BE2C (cell line): ENCODE results near the gene TMEM178B.

Experiments
- DNase-seq: peaks from one replicate; pipeline ENCODE4 v3.0.0-alpha.2; 2020
- H3K27me3 ChIP-seq: fragments of 250-450 bp; sonication (Bioruptor Pico); 2 replicates; pipeline ENCODE4 v1.5.1; 2020; ENCODE audit warnings: mild to moderate bottlenecking
- H3K36me3 ChIP-seq: fragments of 250-450 bp; sonication (Bioruptor Pico); 2 replicates; pipeline ENCODE4 v1.5.1; 2020; ENCODE audit warnings: mild to moderate bottlenecking
- H3K4me1 ChIP-seq: fragments of 250-450 bp; sonication (Bioruptor Pico); 2 replicates; pipeline ENCODE4 v1.5.1; 2020
- H3K4me3 ChIP-seq: 2 replicates; pipeline ENCODE4 v1.5.1; 2011; ENCODE audit warnings: low read depth, low read length
- H3K9me3 ChIP-seq: fragments of 250-450 bp; sonication (Bioruptor Pico); 2 replicates; pipeline ENCODE4 v1.5.1; 2020
- CTCF ChIP-seq: IDR thresholded peaks from 2 replicates; pipeline ENCODE4 v1.5.1; 2012; ENCODE audit warnings: mild to moderate bottlenecking, low read depth, low read length

TMEM178B gene

GRCh38 chr7:141203586-141203985 lies 129.7 kb downstream of the TMEM178B start:
- no peaks in the 10 kb centered on the region for H3K36me3 ChIP-seq
- peaks cover 11% of the 10 kb centered on the region for H3K4me1 ChIP-seq
- no peaks in the 10 kb centered on the region for H3K27me3 ChIP-seq
- H3K4me3 ChIP-seq, result no peak overlapping the region
- no peaks in the 10 kb centered on the region for H3K9me3 ChIP-seq
- no peak for DNase-seq
- no peak for TF ChIP-seq CTCF

GRCh38 chr7:141207661-141208060 lies 133.8 kb downstream of the TMEM178B start:
- Histone ChIP-seq H3K4me1 (peaks cover 10% of the 10 kb centered on the region), H3K4me3 (no peak overlapping the region), H3K27me3 (no peaks in the 10 kb centered on the region), H3K9me3 (no peaks in the 10 kb centered on the region), H3K36me3 (no peaks in the 10 kb centered on the region)
- no peak for TF ChIP-seq CTCF
- no peak for DNase-seq

- no peak for TF ChIP-seq CTCF
- DNase-seq, result no peak
- H3K27me3 ChIP-seq, result no peaks in the 10 kb centered on the region
These were observed 134.7 kb downstream of the TMEM178B start for GRCh38 chr7:141208539-141208938.

GRCh38 chr7:141209454-141209853 lies 135.6 kb downstream of the TMEM178B start:
- Histone ChIP-seq H3K4me1 (peaks cover 10% of the 10 kb centered on the region), H3K36me3 (no peaks in the 10 kb centered on the region), H3K9me3 (no peaks in the 10 kb centered on the region), H3K4me3 (no peak overlapping the region), H3K27me3 (no peaks in the 10 kb centered on the region)
- no peak for TF ChIP-seq CTCF
- DNase-seq, result no peak

More at GRCh38 chr7:141208539-141208938, 134.7 kb downstream of the TMEM178B start:
- no peak overlapping the region for H3K4me3 ChIP-seq
- H3K4me1 ChIP-seq, result peaks cover 10% of the 10 kb centered on the region
- H3K9me3 ChIP-seq, result no peaks in the 10 kb centered on the region
- H3K36me3 ChIP-seq, result no peaks in the 10 kb centered on the region

GRCh38 chr7:141210862-141211261 lies 137.0 kb downstream of the TMEM178B start:
- no peak for TF ChIP-seq CTCF
- DNase-seq, result no peak
- no peaks in the 10 kb centered on the region for H3K27me3 ChIP-seq
- H3K4me3 ChIP-seq, result no peak overlapping the region
- no peaks in the 10 kb centered on the region for H3K9me3 ChIP-seq
- peaks cover 10% of the 10 kb centered on the region for H3K4me1 ChIP-seq
- no peaks in the 10 kb centered on the region for H3K36me3 ChIP-seq

- H3K27me3 ChIP-seq, result no peaks in the 10 kb centered on the region
- no peaks in the 10 kb centered on the region for H3K9me3 ChIP-seq
- H3K4me1 ChIP-seq, result peaks cover 28% of the 10 kb centered on the region
- TF ChIP-seq CTCF, result no peak
- no peak for DNase-seq
- no peaks in the 10 kb centered on the region for H3K36me3 ChIP-seq
- no peak overlapping the region for H3K4me3 ChIP-seq
These were observed 139.4 kb downstream of the TMEM178B start for GRCh38 chr7:141213226-141213625.
